K562 (cell line): Measurements from ENCODE around the gene TAF4. TPM values are rescaled to one million over a fixed set of nuclear protein-coding genes. Genes with fewer than 3 reads are reported as not detected.
A peak's percentile ranks its signal among the peaks of the same experiment; 100 is the strongest.

Experiments
- ATAC-seq: fragments of 200-7000 bp; cut with Tn5 transposase; 3 replicates; pipeline ENCODE4 v1.9.1; 2020; ENCODE audit warnings: moderate library complexity
- BruUV-seq: library from RNA; stranded (reverse); fragments of 400-500 nt; replicated peaks from 2 replicates; lab custom pipeline; 2021; lab: Mats Ljungman, UMichigan
- CTCF ChIA-PET: fragments of 300-600 bp; formaldehyde crosslinking; extraction: SDS; loops from one replicate; lab custom pipeline; 2021; ENCODE audit warnings: low intra/inter-chr PET ratio; lab: Yijun Ruan, JAX
- POLR2A ChIA-PET: fragments of 300-600, 350-650 bp; sonication (Branson Sonifier 250); formaldehyde crosslinking; extraction: SDS; loops from one replicate; lab custom pipeline; 2021; ENCODE audit warnings: antibody characterized with exemption, inconsistent platforms; lab: Yijun Ruan, JAX
- DNase-seq, 4 experiments: peaks; one replicate each; pipeline versions ENCODE4 v3.0.0 to v3.0.0-alpha.2; 2011 to 2018; ENCODE audit warnings: low spot score in 3 of 4, mixed read lengths in 3 of 4; ENCODE audit errors: extremely low read depth in 1 of 4
- FAIRE-seq: peaks from 2 replicates; lab custom pipeline; 2011; peaks lifted over from hg19 to GRCh38; lab: Jason Lieb, UNC
- H2AFZ ChIP-seq: 2 replicates; pipeline ENCODE4 v1.6.0; 2011; ENCODE audit warnings: low read depth, low read length, control low read depth, inconsistent platforms
- H3K27ac ChIP-seq: fragments of 200-600 bp; 3 replicates; pipeline ENCODE4 v1.8.0; 2011; ENCODE audit warnings: low read depth, mild to moderate bottlenecking, control low read depth, inconsistent platforms, low read length, moderate library complexity, mixed read lengths; ENCODE audit errors: extremely low read depth
- H3K27me3 ChIP-seq, 2 experiments: fragments of 300-600 bp in 1 of 2; 2 replicates in 1 of 2; 3 replicates in 1 of 2; pipeline versions ENCODE4 v1.6.0 to v1.8.0; 2011; ENCODE audit warnings: inconsistent platforms in 2 of 2, low read length in 2 of 2, mild to moderate bottlenecking in 1 of 2, mixed read lengths in 1 of 2, moderate library complexity in 1 of 2; ENCODE audit not compliant: control insufficient read depth in 2 of 2, insufficient read depth in 2 of 2
- H3K36me3 ChIP-seq: fragments of 300-600 bp; 3 replicates; pipeline ENCODE4 v1.8.0; 2011; ENCODE audit warnings: mild to moderate bottlenecking, low read length, inconsistent platforms; ENCODE audit not compliant: control insufficient read depth, insufficient read depth
- H3K4me1 ChIP-seq, 2 experiments: fragments of 200-600 bp in 1 of 2; replicated peaks in 1 of 2; 2 replicates in 1 of 2; 3 replicates in 1 of 2; pipeline versions ENCODE4 v1.5.1 to v1.8.0; 2011; ENCODE audit warnings: inconsistent platforms in 2 of 2, low read length in 2 of 2, mild to moderate bottlenecking in 1 of 2, mixed read lengths in 1 of 2, moderate library complexity in 1 of 2; ENCODE audit not compliant: control insufficient read depth in 2 of 2, insufficient read depth in 2 of 2
- H3K4me2 ChIP-seq: 2 replicates; pipeline ENCODE4 v1.6.1; 2011; ENCODE audit warnings: low read length, control low read depth, inconsistent platforms, mixed read lengths; ENCODE audit not compliant: insufficient read depth
- H3K4me3 ChIP-seq: fragments of 200-600 bp; sonication (generic), shearing (Covaris generic); 2 replicates; pipeline ENCODE4 v1.5.1; 2016; ENCODE audit warnings: control low read depth, inconsistent platforms
- H3K79me2 ChIP-seq: fragments of 200-600 bp; 3 replicates; pipeline ENCODE4 v1.8.0; 2011; ENCODE audit warnings: low read length, inconsistent platforms; ENCODE audit not compliant: control insufficient read depth, insufficient read depth
- H3K9ac ChIP-seq, 2 experiments: 2 replicates each; pipeline versions ENCODE4 v1.6.0 to v1.6.1; 2011; ENCODE audit warnings: low read depth in 2 of 2, low read length in 2 of 2, control low read depth in 1 of 2, inconsistent platforms in 1 of 2, mild to moderate bottlenecking in 1 of 2, mixed read lengths in 1 of 2; ENCODE audit not compliant: insufficient read depth in 1 of 2
- H3K9me1 ChIP-seq: one replicate; pipeline ENCODE4 v1.6.0; 2011; ENCODE audit warnings: inconsistent platforms, mild to moderate bottlenecking, low read length, moderate library complexity; ENCODE audit not compliant: control insufficient read depth, insufficient read depth
- H3K9me3 ChIP-seq: replicated peaks from 2 replicates; pipeline ENCODE4 v1.5.1; 2011; ENCODE audit warnings: low read depth, low read length, inconsistent platforms; ENCODE audit not compliant: control insufficient read depth, insufficient read depth
- H4K20me1 ChIP-seq: replicated peaks from 2 replicates; pipeline ENCODE4 v1.6.1; 2011; ENCODE audit warnings: low read length, inconsistent platforms, mixed read lengths; ENCODE audit not compliant: control insufficient read depth, insufficient read depth
- CTBP1 ChIP-seq: fragments of 450-650 bp; IDR thresholded peaks from 2 replicates; pipeline ENCODE4 v1.6.1; 2016; ENCODE audit warnings: borderline replicate concordance
- PCBP2 ChIP-seq: fragments of 200-400 bp; formaldehyde crosslinking; IDR thresholded peaks from 2 replicates; pipeline ENCODE4 v1.6.1; 2018; ENCODE audit warnings: low read length, low read depth, mild to moderate bottlenecking, moderate library complexity; ENCODE audit not compliant: poor library complexity, severe bottlenecking
- XRCC4 ChIP-seq: IDR thresholded peaks from one replicate; pipeline ENCODE4 v1.6.1; 2011; ENCODE audit not compliant: insufficient read depth, insufficient read length; ENCODE audit errors: extremely low read depth
- ZNF143 ChIP-seq: sonication (generic); formaldehyde crosslinking; IDR thresholded peaks from 2 replicates; pipeline ENCODE4 v1.9.0; 2022; ENCODE audit warnings: mild to moderate bottlenecking, missing genetic modification reagents
- ZNF354B ChIP-seq: fragments of 250-450 bp; sonication (Bioruptor Pico); IDR thresholded peaks from 2 replicates; pipeline ENCODE4 v1.4.0; 2020
- WGBS: fragments of 100-300 bp; shearing (Covaris generic); methylation state at CpG from one replicate; pipeline ENCODE4 v1.1.6; 2016; ENCODE audit warnings: low coverage, mixed read lengths; ENCODE audit not compliant: insufficient coverage; ENCODE audit errors: missing lambda C conversion rate; 5-methylcytosine and 5-hydroxymethylcytosine counted together
- in situ Hi-C: fragments of 300-500 bp; cut with MboI; formaldehyde crosslinking; loops from 4 replicates; pipeline ENCODE4 v1.15.0; 2018; ENCODE audit warnings: inconsistent platforms, mixed read lengths
- intact Hi-C: fragments of 100-400 bp; cut with micrococcal nuclease; formaldehyde crosslinking; loops from 2 replicates; pipeline ENCODE4 v1.14.2; 2022
- polyA plus RNA-seq, 8 experiments: library from polyadenylated mRNA; depleted of rRNA in 4 of 8; stranded (reverse) in 5 of 8; unstranded in 3 of 8; fragments of >200 nt; fragmentation: Nextera tagmentation in 2 of 8; fragmentation: Illumina TruSeq in 1 of 8; extraction: Ambion mirVana in 2 of 8; extraction: Trizol in 1 of 8; gene quantifications; 2 replicates each; pipeline versions ENCODE4 v1.2.1 to v1.2.3, GENCODE V29; 2011 to 2014; ENCODE audit warnings: inconsistent platforms in 1 of 8, missing spikeins in 1 of 8
- total RNA-seq, 7 experiments: library from RNA; depleted of rRNA in 6 of 7; stranded (reverse); fragments of >200 nt in 6 of 7; fragmentation: Illumina TruSeq in 2 of 7; extraction: Trizol in 2 of 7; gene quantifications; 2 replicates each; pipeline versions ENCODE4 v1.2.1 to v1.2.3, GENCODE V29; 2011 to 2021; ENCODE audit warnings: low replicate concordance in 1 of 7
- TF ChIP-seq, protein P1 (sequence below): fragments of 250-450 bp; sonication (Bioruptor Pico); IDR thresholded peaks from 2 replicates; pipeline ENCODE4 v1.5.1; 2021; ENCODE audit warnings: mild to moderate bottlenecking
- TF ChIP-seq, protein P2 (sequence below): fragments of 450-650 bp; IDR thresholded peaks from 2 replicates; pipeline ENCODE4 v1.7.0; 2016; ENCODE audit warnings: borderline replicate concordance
- TF ChIP-seq, protein P3 (sequence below): fragments of 250-450 bp; sonication (Bioruptor Pico); IDR thresholded peaks from 2 replicates; pipeline ENCODE4 v1.5.0; 2022; ENCODE audit warnings: mild to moderate bottlenecking

TAF4 gene
- total and polyA plus RNA-seq, 9 of the 15 experiments (the other 6 are each of a cell fraction or from before 2014, with no cell fraction given) = 0.44 to 28.3 (median 5.6) TPM

DNA sequence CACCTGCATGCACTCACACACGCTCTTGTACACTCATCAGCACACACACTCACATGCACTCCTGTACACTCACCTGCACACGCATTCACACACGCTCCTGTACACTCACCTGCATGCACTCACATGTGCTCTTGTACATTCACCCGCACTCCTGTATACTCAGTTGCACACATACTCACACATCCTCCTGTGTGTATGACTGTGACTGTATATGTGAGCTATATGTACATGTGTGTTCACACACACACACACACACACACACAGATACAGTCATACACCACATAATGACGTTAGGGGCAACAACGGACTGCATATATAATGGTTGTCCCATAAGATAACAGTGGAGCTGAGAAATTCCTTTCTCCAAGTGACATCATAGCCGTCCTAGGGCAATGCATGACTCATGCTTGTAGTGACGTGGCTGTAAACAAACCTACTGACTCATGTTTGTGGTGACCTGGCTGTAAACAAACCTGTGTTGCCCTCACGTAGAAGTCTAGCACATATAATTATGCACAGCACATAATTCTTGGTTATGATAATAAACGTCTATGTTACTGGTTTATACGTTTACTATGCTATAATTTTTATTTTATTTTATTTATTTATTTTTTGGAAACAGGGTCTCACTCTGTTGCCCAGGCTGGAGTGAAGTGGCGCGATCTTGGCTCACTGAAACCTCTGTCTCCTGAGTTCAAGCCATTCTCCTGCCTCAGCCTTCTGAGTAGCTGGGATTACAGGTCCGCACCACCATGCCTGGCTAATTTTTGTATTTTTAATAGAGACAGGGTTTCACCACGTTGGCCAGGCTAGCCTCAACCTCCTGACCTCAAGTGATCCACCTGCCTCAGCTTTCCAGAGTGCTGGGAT is 22.8 kb upstream of the TAF4 start:
- no peak overlapping the region; the same call in 2 of the 3 replicates for H3K27ac ChIP-seq
- no peaks in the 10 kb centered on the region for H4K20me1 ChIP-seq
- H3K27me3 ChIP-seq = peaks cover 37 to 65% of the 10 kb centered on the region in 2 experiments
- peaks cover 3 to 7% of the 10 kb centered on the region in 2 experiments; a peak in 4 of 5 replicates for H3K4me1 ChIP-seq
- CTCF ChIA-PET = no interaction called here
- no peaks in the 10 kb centered on the region for H3K9me3 ChIP-seq
- intact Hi-C loops (no loop called here), in situ Hi-C loops (no loop called here)
- no peak overlapping the region for H3K9ac ChIP-seq
- H3K79me2 ChIP-seq = no peaks in the 10 kb centered on the region
- no peak overlapping the region for H2AFZ ChIP-seq
- POLR2A ChIA-PET = interaction anchor here (1.2 to 2.8 kb wide), 2 partner anchors 22 to 53 kb away, joined by 3 to 14 read pairs; partner anchors contain the start of gene TAF4
- DNase-seq = peak; percentile 61 to 73 (median 70)
- peak overlapping the region; percentile 71 for H3K4me2 ChIP-seq
- BruUV-seq = no TSS peak
- FAIRE-seq = peak; percentile 91
- no peaks in the 10 kb centered on the region for H3K9me1 ChIP-seq
- ATAC-seq = peak; percentile 82
- WGBS = 10% methylated on average over 15 of the region's 15 CpGs
- H3K4me3 ChIP-seq = no peak overlapping the region
- no peaks in the 10 kb centered on the region for H3K36me3 ChIP-seq
- TF ChIP-seq ZNF354B (no peak), ZNF143 (CRISPR knock-in tag) (no peak), CTBP1 (peak; percentile 39; the same call in 1 of the 2 replicates), PCBP2 (no peak), XRCC4 (no peak)
- TF ChIP-seq, protein P1, sequence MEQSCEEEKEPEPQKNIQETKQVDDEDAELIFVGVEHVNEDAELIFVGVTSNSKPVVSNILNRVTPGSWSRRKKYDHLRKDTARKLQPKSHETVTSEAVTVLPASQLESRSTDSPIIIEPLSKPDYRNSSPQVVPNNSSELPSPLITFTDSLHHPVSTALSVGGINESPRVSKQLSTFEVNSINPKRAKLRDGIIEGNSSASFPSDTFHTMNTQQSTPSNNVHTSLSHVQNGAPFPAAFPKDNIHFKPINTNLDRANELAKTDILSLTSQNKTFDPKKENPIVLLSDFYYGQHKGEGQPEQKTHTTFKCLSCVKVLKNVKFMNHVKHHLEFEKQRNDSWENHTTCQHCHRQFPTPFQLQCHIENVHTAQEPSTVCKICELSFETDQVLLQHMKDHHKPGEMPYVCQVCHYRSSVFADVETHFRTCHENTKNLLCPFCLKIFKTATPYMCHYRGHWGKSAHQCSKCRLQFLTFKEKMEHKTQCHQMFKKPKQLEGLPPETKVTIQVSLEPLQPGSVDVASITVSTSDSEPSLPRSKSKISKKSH (CRISPR knock-in tag) = no peak
- TF ChIP-seq, protein P2, sequence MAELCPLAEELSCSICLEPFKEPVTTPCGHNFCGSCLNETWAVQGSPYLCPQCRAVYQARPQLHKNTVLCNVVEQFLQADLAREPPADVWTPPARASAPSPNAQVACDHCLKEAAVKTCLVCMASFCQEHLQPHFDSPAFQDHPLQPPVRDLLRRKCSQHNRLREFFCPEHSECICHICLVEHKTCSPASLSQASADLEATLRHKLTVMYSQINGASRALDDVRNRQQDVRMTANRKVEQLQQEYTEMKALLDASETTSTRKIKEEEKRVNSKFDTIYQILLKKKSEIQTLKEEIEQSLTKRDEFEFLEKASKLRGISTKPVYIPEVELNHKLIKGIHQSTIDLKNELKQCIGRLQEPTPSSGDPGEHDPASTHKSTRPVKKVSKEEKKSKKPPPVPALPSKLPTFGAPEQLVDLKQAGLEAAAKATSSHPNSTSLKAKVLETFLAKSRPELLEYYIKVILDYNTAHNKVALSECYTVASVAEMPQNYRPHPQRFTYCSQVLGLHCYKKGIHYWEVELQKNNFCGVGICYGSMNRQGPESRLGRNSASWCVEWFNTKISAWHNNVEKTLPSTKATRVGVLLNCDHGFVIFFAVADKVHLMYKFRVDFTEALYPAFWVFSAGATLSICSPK = no peak
- TF ChIP-seq, protein P3, sequence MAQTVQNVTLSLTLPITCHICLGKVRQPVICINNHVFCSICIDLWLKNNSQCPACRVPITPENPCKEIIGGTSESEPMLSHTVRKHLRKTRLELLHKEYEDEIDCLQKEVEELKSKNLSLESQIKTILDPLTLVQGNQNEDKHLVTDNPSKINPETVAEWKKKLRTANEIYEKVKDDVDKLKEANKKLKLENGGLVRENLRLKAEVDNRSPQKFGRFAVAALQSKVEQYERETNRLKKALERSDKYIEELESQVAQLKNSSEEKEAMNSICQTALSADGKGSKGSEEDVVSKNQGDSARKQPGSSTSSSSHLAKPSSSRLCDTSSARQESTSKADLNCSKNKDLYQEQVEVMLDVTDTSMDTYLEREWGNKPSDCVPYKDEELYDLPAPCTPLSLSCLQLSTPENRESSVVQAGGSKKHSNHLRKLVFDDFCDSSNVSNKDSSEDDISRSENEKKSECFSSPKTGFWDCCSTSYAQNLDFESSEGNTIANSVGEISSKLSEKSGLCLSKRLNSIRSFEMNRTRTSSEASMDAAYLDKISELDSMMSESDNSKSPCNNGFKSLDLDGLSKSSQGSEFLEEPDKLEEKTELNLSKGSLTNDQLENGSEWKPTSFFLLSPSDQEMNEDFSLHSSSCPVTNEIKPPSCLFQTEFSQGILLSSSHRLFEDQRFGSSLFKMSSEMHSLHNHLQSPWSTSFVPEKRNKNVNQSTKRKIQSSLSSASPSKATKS (CRISPR knock-in tag) = no peak
